Natural killer cell (primary cell): ENCODE measurements around the gene ELAC2. TPM values are rescaled to one million over a fixed set of nuclear protein-coding genes. Genes with fewer than 3 reads are reported as not detected.

Source experiments
- ATAC-seq, 3 donors: fragments of 150-1000 bp in 2 of 3; fragments of 200-7000 bp in 1 of 3; cut with Tn5 transposase; 1 replicate in 1 of 3; 2 replicates in 2 of 3; pipeline ENCODE4 v1.10.0; 2021; ENCODE audit warnings: mild to moderate bottlenecking in 2 of 3, moderate library complexity in 2 of 3
- DNase-seq, 2 donors: peaks; one replicate each; pipeline versions ENCODE4 v3.0.0 to v3.0.0-alpha.2; 2013 to 2021; ENCODE audit warnings: mixed read lengths in 1 of 2
- H3K27ac ChIP-seq: one replicate; pipeline ENCODE4 v1.5.1; 2013; ENCODE audit warnings: mild to moderate bottlenecking, low read length
- H3K27me3 ChIP-seq: one replicate; pipeline ENCODE4 v1.6.1; 2013; ENCODE audit warnings: low read length; ENCODE audit not compliant: control insufficient read depth, insufficient read depth
- H3K36me3 ChIP-seq: one replicate; pipeline ENCODE4 v1.6.1; 2013; ENCODE audit warnings: low read length; ENCODE audit not compliant: control insufficient read depth, insufficient read depth
- H3K4me1 ChIP-seq: one replicate; pipeline ENCODE4 v1.6.1; 2013; ENCODE audit warnings: low read length; ENCODE audit not compliant: control insufficient read depth, insufficient read depth
- H3K4me3 ChIP-seq: one replicate; pipeline ENCODE4 v1.5.1; 2013; ENCODE audit warnings: low read length
- H3K9me3 ChIP-seq: one replicate; pipeline ENCODE4 v1.6.1; 2013; ENCODE audit warnings: low read length; ENCODE audit not compliant: control insufficient read depth, insufficient read depth
- H3K27ac Mint-ChIP-seq, 2 donors: one replicate each; pipeline ENCODE4 v1.8.0; 2022; ENCODE audit warnings: mild to moderate bottlenecking in 2 of 2, mixed read lengths in 2 of 2, moderate library complexity in 1 of 2
- H3K27me3 Mint-ChIP-seq, 2 donors: one replicate each; pipeline ENCODE4 v1.8.0; 2022; ENCODE audit warnings: low read depth in 2 of 2, mixed read lengths in 2 of 2
- H3K36me3 Mint-ChIP-seq: one replicate; pipeline ENCODE4 v1.8.0; 2022; ENCODE audit warnings: mixed read lengths
- H3K4me1 Mint-ChIP-seq, 2 donors: one replicate each; pipeline ENCODE4 v1.8.0; 2022; ENCODE audit warnings: mixed read lengths in 2 of 2
- H3K4me3 Mint-ChIP-seq: one replicate; pipeline ENCODE4 v1.8.0; 2022; ENCODE audit warnings: mild to moderate bottlenecking, moderate library complexity, mixed read lengths
- H3K9me3 Mint-ChIP-seq, 2 donors: one replicate each; pipeline ENCODE4 v1.8.0; 2022; ENCODE audit warnings: mixed read lengths in 2 of 2
- CTCF ChIP-seq: fragments of 200-600 bp; IDR thresholded peaks from one replicate; pipeline ENCODE4 v1.8.0; 2022; ENCODE audit warnings: antibody characterized with exemption
- WGBS: methylation state at CpG from one replicate; pipeline ENCODE4 v1.1.7; 2013; ENCODE audit warnings: missing lambda C conversion rate; ENCODE audit not compliant: insufficient coverage; 5-methylcytosine and 5-hydroxymethylcytosine counted together
- intact Hi-C: fragments of 100-400 bp; cut with micrococcal nuclease; formaldehyde crosslinking; loops from one replicate; pipeline ENCODE4 v1.14.2; 2022
- total RNA-seq, 4 donors: library from RNA; stranded (reverse); fragments of 120-200 nt in 1 of 4; gene quantifications; one replicate each; pipeline versions ENCODE4 v1.2.3 to v1.2.4, GENCODE V29; 2013 to 2022

Gene ELAC2
- total RNA-seq, 3 donors from 2014 or later (not counting 1 experiment from before 2014, with no cell fraction given), result 65.5 to 84.2 (median 83.4) TPM

DNA sequence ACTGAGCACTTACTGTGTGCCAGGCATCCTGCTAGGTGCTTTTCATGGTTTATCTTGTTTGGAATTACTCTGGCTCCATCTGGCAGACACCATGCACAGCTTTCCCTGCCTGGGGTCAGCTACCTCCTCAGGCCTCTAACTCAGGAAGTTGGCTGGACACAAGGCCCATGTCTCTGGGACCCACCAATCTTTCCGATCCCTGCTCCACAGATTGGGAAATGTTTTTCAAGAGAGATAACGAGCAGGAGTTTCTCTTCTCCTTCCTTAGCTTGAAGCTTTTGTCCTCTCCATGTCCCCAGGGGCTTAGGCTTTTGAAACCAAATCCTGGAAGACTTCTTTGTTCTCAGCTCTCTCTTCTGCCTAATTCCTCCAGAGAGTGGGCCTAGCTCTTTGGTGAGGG, 11.5 kb upstream of the ELAC2 start:
- intact Hi-C loops, result no loop called here

DNA sequence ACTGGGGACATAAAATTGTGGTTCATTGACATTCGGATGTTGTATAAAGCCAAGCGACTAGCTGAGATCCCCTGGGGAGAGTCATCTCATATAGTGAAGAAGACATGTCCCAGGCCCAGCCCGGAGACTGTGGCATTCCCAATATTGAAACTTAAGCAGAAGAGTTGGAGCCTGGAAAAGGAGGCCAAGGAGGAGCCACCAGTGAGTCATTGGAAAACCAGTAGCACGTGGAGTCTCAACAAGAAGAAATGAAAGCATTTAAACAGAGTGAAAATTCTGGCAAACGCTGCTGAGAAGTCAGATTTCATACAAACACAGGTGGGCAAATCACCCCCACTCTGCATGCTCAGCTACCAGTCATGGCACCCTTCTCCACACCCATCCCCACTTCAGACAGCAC, 9.4 kb upstream of the ELAC2 start:
- peaks cover 10% of the 10 kb centered on the region for H3K4me1 ChIP-seq
- Mint-ChIP-seq H3K4me1 (peaks cover 4 to 18% of the 10 kb centered on the region in 2 donors), H3K36me3 (no peaks in the 10 kb centered on the region), H3K9me3 (no peaks in the 10 kb centered on the region), H3K4me3 (no peak overlapping the region), H3K27me3 (peaks cover 7 to 8% of the 10 kb centered on the region in 2 donors), H3K27ac (no peak overlapping the region)
- H3K4me3 ChIP-seq, result no peak overlapping the region
- TF ChIP-seq CTCF, result no peak
- no peaks in the 10 kb centered on the region for H3K36me3 ChIP-seq
- H3K9me3 ChIP-seq, result no peaks in the 10 kb centered on the region
- DNase-seq (no peak), ATAC-seq (no peak)
- H3K27ac ChIP-seq, result no peak overlapping the region
- intact Hi-C loops, result no loop called here
- 93% methylated on average over 5 of the region's 5 CpGs for WGBS
- no peaks in the 10 kb centered on the region for H3K27me3 ChIP-seq

More for the DNA sequence above, 11.5 kb upstream of the ELAC2 start:
- no peak overlapping the region for H3K4me3 Mint-ChIP-seq
- H3K36me3 ChIP-seq, result no peaks in the 10 kb centered on the region
- TF ChIP-seq CTCF, result no peak
- H3K4me1 Mint-ChIP-seq, result peaks cover under 1 to 15% of the 10 kb centered on the region in 2 donors
- WGBS, result 94% methylated on average over 2 of the region's 2 CpGs
- no peaks in the 10 kb centered on the region for H3K36me3 Mint-ChIP-seq
- no peaks in the 10 kb centered on the region for H3K9me3 ChIP-seq
- no peak overlapping the region for H3K27ac Mint-ChIP-seq
- no peaks in the 10 kb centered on the region for H3K27me3 ChIP-seq
- no peak overlapping the region for H3K27ac ChIP-seq
- no peak overlapping the region for H3K4me3 ChIP-seq
- H3K9me3 Mint-ChIP-seq, result no peaks in the 10 kb centered on the region
- peaks cover 7 to 10% of the 10 kb centered on the region in 2 donors for H3K27me3 Mint-ChIP-seq
- peaks cover 8% of the 10 kb centered on the region for H3K4me1 ChIP-seq
- ATAC-seq (no peak), DNase-seq (no peak)

GRCh38 chr17:13025687-13026086, 7.9 kb upstream of the ELAC2 start:
- no peak for DNase-seq
- H3K27ac Mint-ChIP-seq, result no peak overlapping the region
- Histone ChIP-seq H3K36me3 (no peaks in the 10 kb centered on the region), H3K9me3 (no peaks in the 10 kb centered on the region), H3K4me1 (peaks cover 7% of the 10 kb centered on the region), H3K27me3 (no peaks in the 10 kb centered on the region), H3K27ac (no peak overlapping the region), H3K4me3 (no peak overlapping the region)
- no peak for TF ChIP-seq CTCF
- H3K27me3 Mint-ChIP-seq, result peaks cover 7 to 8% of the 10 kb centered on the region in 2 donors
- peaks cover 4 to 7% of the 10 kb centered on the region in 2 donors for H3K4me1 Mint-ChIP-seq
- no peak for ATAC-seq
- H3K36me3 Mint-ChIP-seq, result no peaks in the 10 kb centered on the region
- no peak overlapping the region for H3K4me3 Mint-ChIP-seq
- no peaks in the 10 kb centered on the region for H3K9me3 Mint-ChIP-seq
- intact Hi-C loops, result no loop called here

- no peak overlapping the region for H3K4me3 ChIP-seq
- intact Hi-C loops, result no loop called here
- WGBS, result 74% methylated on average over 5 of the region's 5 CpGs
- H3K36me3 ChIP-seq, result no peaks in the 10 kb centered on the region
- H3K4me1 Mint-ChIP-seq, result peaks cover 4 to 7% of the 10 kb centered on the region in 2 donors
- DNase-seq (no peak), ATAC-seq (no peak)
- peaks cover 7% of the 10 kb centered on the region for H3K4me1 ChIP-seq
- no peaks in the 10 kb centered on the region for H3K27me3 ChIP-seq
- peaks cover 3 to 5% of the 10 kb centered on the region in 2 donors for H3K27me3 Mint-ChIP-seq
- H3K27ac ChIP-seq, result no peak overlapping the region
- no peaks in the 10 kb centered on the region for H3K9me3 Mint-ChIP-seq
- no peak overlapping the region for H3K27ac Mint-ChIP-seq
- H3K4me3 Mint-ChIP-seq, result no peak overlapping the region
- TF ChIP-seq CTCF, result no peak
- no peaks in the 10 kb centered on the region for H3K9me3 ChIP-seq
- no peaks in the 10 kb centered on the region for H3K36me3 Mint-ChIP-seq
Observed at GRCh38 chr17:13025258-13025627, 7.4 kb upstream of the ELAC2 start.
